T47D (cell line): Measurements from ENCODE around the gene FAM83G.

Experiments
- DNase-seq, 2 experiments: peaks; one replicate each; pipeline versions ENCODE4 v3.0.0 to v3.0.0-alpha.2; 2011 to 2012; ENCODE audit warnings: low read depth in 1 of 2, low spot score in 1 of 2
- JUND ChIP-seq: IDR thresholded peaks from 2 replicates; pipeline ENCODE4 v1.6.1; 2012; ENCODE audit warnings: low read depth
- in situ Hi-C: cut with HindIII; loops from 2 replicates; pipeline ENCODE4 v1.10.0; 2016; ENCODE audit warnings: low sequenced_read_pairs, low pct_unique_long_range_greater_than_20kb

Gene FAM83G

GRCh38 chr17:18968945-18969887 lies 35.3 kb downstream of the FAM83G start:
- DNase-seq: no peak
- in situ Hi-C loops: no loop called here
- TF ChIP-seq JUND: no peak

GRCh38 chr17:18968345-18968744 lies 36.2 kb downstream of the FAM83G start:
- TF ChIP-seq JUND: no peak
- DNase-seq: no peak
- in situ Hi-C loops: no loop called here

GRCh38 chr17:18967916-18968315 lies 36.6 kb downstream of the FAM83G start:
- no peak for TF ChIP-seq JUND
- DNase-seq: peak in 1 of 2 experiments; percentile 59
- in situ Hi-C loops: no loop called here

- no peak for DNase-seq
- TF ChIP-seq JUND: no peak
- in situ Hi-C loops: no loop called here
Observed at GRCh38 chr17:18966831-18967624, 37.5 kb downstream of the FAM83G start.

GRCh38 chr17:18965530-18966236 lies 38.9 kb downstream of the FAM83G start:
- in situ Hi-C loops: no loop called here
- no peak for DNase-seq
- TF ChIP-seq JUND: no peak

GRCh38 chr17:18964550-18964949 lies 40.0 kb downstream of the FAM83G start:
- TF ChIP-seq JUND: no peak
- no peak for DNase-seq
- in situ Hi-C loops: no loop called here

GRCh38 chr17:18964018-18964351 lies 40.6 kb downstream of the FAM83G start:
- in situ Hi-C loops: no loop called here
- DNase-seq: no peak
- no peak for TF ChIP-seq JUND

GRCh38 chr17:18963126-18964017 lies 41.2 kb downstream of the FAM83G start:
- in situ Hi-C loops: no loop called here
- DNase-seq: no peak
- no peak for TF ChIP-seq JUND

- DNase-seq: no peak
- no peak for TF ChIP-seq JUND
Observed at GRCh38 chr17:18962494-18962815, 42.1 kb downstream of the FAM83G start.

GRCh38 chr17:18961634-18962493 lies 42.7 kb downstream of the FAM83G start:
- TF ChIP-seq JUND: no peak
- in situ Hi-C loops: no loop called here
- no peak for DNase-seq

More at GRCh38 chr17:18962494-18962815, 42.1 kb downstream of the FAM83G start:
- in situ Hi-C loops: no loop called here
